Measurements from ENCODE around the gene P4HTM. TPM values are rescaled to one million over a fixed set of nuclear protein-coding genes. Genes with fewer than 3 reads are reported as not detected.

The P4HTM gene
- total RNA-seq, result 10 to 100 TPM; 18.5 to 57.2 (median 27.9) TPM

GRCh38 chr3:48989796-48990635 is at the start of gene P4HTM:
Gene P4HTM, plus strand, starts transcription at chr3:48990241. Its CDS starts 16 bp downstream, at chr3:48990257.
- peak; percentile 93 to 95 for DNase-seq (ENCODE audit: low spot score in 2 of 2)
- Histone ChIP-seq H3K4me1 (peaks cover 38% of the 10 kb centered on the region), H3K9me3 (no peaks in the 10 kb centered on the region), H3K36me3 (peaks cover 16% of the 10 kb centered on the region), H3K27ac (peak within 1 kb of the TSS; percentile 94), H3K4me3 (peak within 1 kb of the TSS; percentile 93), H3K27me3 (no peaks in the 10 kb centered on the region)
- peak in 1 of 2 donors; percentile 44 for TF ChIP-seq POLR2A (IDR thresholded peaks at IDR 0.05)
- peak in 2 of 3 donors; percentile 72 to 82 for TF ChIP-seq POLR2AphosphoS5 (IDR thresholded peaks at IDR 0.05)
- TF ChIP-seq EP300 (IDR thresholded peaks at IDR 0.05), result no peak
- peak; percentile 13 to 33 for TF ChIP-seq CTCF (IDR thresholded peaks at IDR 0.05)
- WGBS, result no CpG with 5 or more reads among the region's 91 CpGs

DNA sequence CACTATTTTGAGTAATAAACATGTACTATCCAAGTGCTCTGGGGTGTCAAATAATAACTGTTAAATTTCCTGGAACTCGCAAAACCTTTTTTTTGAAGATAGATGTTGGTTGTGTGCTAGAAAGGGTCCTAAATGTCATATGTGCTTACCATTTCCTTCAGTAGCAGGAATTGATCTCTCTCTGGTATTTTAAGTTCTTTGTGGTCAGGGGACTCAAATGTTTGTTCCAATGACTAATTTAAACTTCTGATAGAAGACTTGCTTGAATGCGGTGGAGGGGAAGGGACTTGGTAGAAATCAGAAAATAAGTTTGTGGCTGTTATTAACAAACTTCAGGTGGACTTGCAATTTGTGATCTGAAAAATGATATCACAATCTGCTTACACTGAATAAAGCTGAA is 44.6 kb upstream of the P4HTM start:
- no peak for TF ChIP-seq CTCF (IDR thresholded peaks at IDR 0.05)
- TF ChIP-seq EP300 (IDR thresholded peaks at IDR 0.05), result no peak
- no peak for TF ChIP-seq POLR2AphosphoS5 (IDR thresholded peaks at IDR 0.05)
- no peak for TF ChIP-seq POLR2A (IDR thresholded peaks at IDR 0.05)
- Histone ChIP-seq H3K4me1 (peaks cover 5% of the 10 kb centered on the region), H3K4me3 (no peak overlapping the region), H3K27ac (no peak overlapping the region), H3K9me3 (no peaks in the 10 kb centered on the region), H3K27me3 (no peaks in the 10 kb centered on the region), H3K36me3 (peaks cover 13% of the 10 kb centered on the region)
- WGBS, result 93% methylated on average over 2 of the region's 2 CpGs
- no peak for DNase-seq (ENCODE audit: low spot score in 2 of 2)

- Histone ChIP-seq H3K4me1 (peaks cover 5% of the 10 kb centered on the region), H3K9me3 (no peaks in the 10 kb centered on the region), H3K27ac (no peak overlapping the region), H3K27me3 (no peaks in the 10 kb centered on the region), H3K36me3 (peaks cover 13% of the 10 kb centered on the region), H3K4me3 (no peak overlapping the region)
- no peak for TF ChIP-seq CTCF (IDR thresholded peaks at IDR 0.05)
- no peak for TF ChIP-seq POLR2AphosphoS5 (IDR thresholded peaks at IDR 0.05)
- no peak for DNase-seq (ENCODE audit: low spot score in 2 of 2)
- 83% methylated on average over 4 of the region's 4 CpGs for WGBS
Measured at GRCh38 chr3:48945891-48946549, 44.0 kb upstream of the P4HTM start.

- H3K27me3 ChIP-seq, result no peaks in the 10 kb centered on the region
- 42% methylated on average over 2 of the region's 2 CpGs for WGBS
- H3K27ac ChIP-seq, result no peak overlapping the region
- DNase-seq (ENCODE audit: low spot score in 2 of 2), result no peak
- TF ChIP-seq CTCF (IDR thresholded peaks at IDR 0.05) (no peak), EP300 (IDR thresholded peaks at IDR 0.05) (no peak), POLR2A (IDR thresholded peaks at IDR 0.05) (no peak), POLR2AphosphoS5 (IDR thresholded peaks at IDR 0.05) (no peak)
- H3K36me3 ChIP-seq, result peaks cover 20% of the 10 kb centered on the region
- no peak overlapping the region for H3K4me3 ChIP-seq
- no peaks in the 10 kb centered on the region for H3K9me3 ChIP-seq
- peaks cover 5% of the 10 kb centered on the region for H3K4me1 ChIP-seq
Measured at GRCh38 chr3:48949376-48949717, 40.7 kb upstream of the P4HTM start.

GRCh38 chr3:48950051-48950450 is 40.0 kb upstream of the P4HTM start:
- no peak overlapping the region for H3K4me3 ChIP-seq
- no peaks in the 10 kb centered on the region for H3K9me3 ChIP-seq
- no peaks in the 10 kb centered on the region for H3K27me3 ChIP-seq
- no peak for DNase-seq (ENCODE audit: low spot score in 2 of 2)
- WGBS, result 88% methylated on average over 1 of the region's 1 CpG
- peaks cover 10% of the 10 kb centered on the region for H3K4me1 ChIP-seq
- H3K27ac ChIP-seq, result no peak overlapping the region
- TF ChIP-seq POLR2AphosphoS5 (IDR thresholded peaks at IDR 0.05) (no peak), EP300 (IDR thresholded peaks at IDR 0.05) (no peak), POLR2A (IDR thresholded peaks at IDR 0.05) (no peak), CTCF (IDR thresholded peaks at IDR 0.05) (no peak)
- H3K36me3 ChIP-seq, result peaks cover 22% of the 10 kb centered on the region
